Measurements from ENCODE around the gene DNMBP. TPM values are rescaled to one million over a fixed set of nuclear protein-coding genes. Genes with fewer than 3 reads are reported as not detected.
A peak's percentile ranks its signal among the peaks of the same experiment; 100 is the strongest.

The DNMBP gene
- total and polyA plus RNA-seq, 2 of the 8 experiments (the other 6 are each of a cell fraction or from before 2014, with no cell fraction given) = 19.1 to 26.4 TPM

- no peaks in the 10 kb centered on the region for H3K36me3 ChIP-seq (ENCODE audit: control insufficient read depth in 2 of 4, insufficient read depth in 4 of 4, low read length in 3 of 4)
- H3K4me3 ChIP-seq (ENCODE audit: extremely low read depth in 1 of 4, insufficient read depth in 2 of 4, low read depth in 3 of 4, low read length in 4 of 4) = no peak overlapping the region
- H3K4ac ChIP-seq (replicated peaks; ENCODE audit: insufficient read length, low read depth, low read length) = no peak overlapping the region
- no peak overlapping the region for H4K91ac ChIP-seq (replicated peaks; ENCODE audit: insufficient read length, low read length)
- 83% methylated on average over 5 of the region's 5 CpGs; no CpG with 5 or more reads in 1 of the 2 experiments for WGBS, 2 experiments (ENCODE audit: extremely low coverage in 1 of 2, insufficient coverage in 1 of 2, insufficient read length in 1 of 2, insufficient replicate concordance in 2 of 2, low coverage in 1 of 2, low lambda C conversion rate in 2 of 2, missing lambda C conversion rate in 1 of 2)
- no peak overlapping the region for H3K18ac ChIP-seq (ENCODE audit: extremely low read depth, low read length)
- H3K79me2 ChIP-seq (ENCODE audit: control insufficient read depth in 1 of 2, insufficient read depth in 2 of 2, low read length in 2 of 2) = no peaks in the 10 kb centered on the region
- no peaks in the 10 kb centered on the region for H3K23me2 ChIP-seq (ENCODE audit: low read depth, low read length)
- no peak overlapping the region for H2BK20ac ChIP-seq (ENCODE audit: low read length)
- H3K56ac ChIP-seq (replicated peaks; ENCODE audit: insufficient read length, low read depth, low read length) = no peak overlapping the region
- ChIA-PET CTCF (ENCODE audit: partially characterized antibody) (interaction anchor here (1.1 to 1.7 kb wide), 2 partner anchors 26 to 30 kb away, joined by 3 read pairs; no protein-coding TSS in a partner anchor), POLR2A (ENCODE audit: partially characterized antibody) (interaction anchor here (0.8 kb wide), 1 partner anchor 92 kb away, joined by 3 read pairs; no protein-coding TSS in a partner anchor)
- H2BK120ac ChIP-seq (replicated peaks; ENCODE audit: low read depth, low read length) = no peak overlapping the region
- H2BK15ac ChIP-seq (ENCODE audit: low read length) = no peak overlapping the region
- H4K20me1 ChIP-seq (replicated peaks in 1 of 2; ENCODE audit: control insufficient read depth in 1 of 2, insufficient read depth in 2 of 2, low read length in 2 of 2) = no peaks in the 10 kb centered on the region
- no peak overlapping the region for H4K5ac ChIP-seq (ENCODE audit: insufficient read length, low read depth, low read length)
- no peak overlapping the region for H3K27ac ChIP-seq (ENCODE audit: low read depth, low read length)
- no peak overlapping the region for H2AFZ ChIP-seq (ENCODE audit: low read length)
- no peak overlapping the region for H3K9ac ChIP-seq (replicated peaks in 1 of 4; ENCODE audit: extremely low read depth in 1 of 4, low read depth in 3 of 4, low read length in 3 of 4)
- no peak for FAIRE-seq
- peaks cover 0 to 10% (median 1%) of the 10 kb centered on the region in 4 experiments; a peak in 2 of 7 replicates for H3K4me1 ChIP-seq (replicated peaks in 1 of 4; ENCODE audit: control insufficient read depth in 3 of 4, insufficient read depth in 4 of 4, low read length in 3 of 4)
- H2BK12ac ChIP-seq (ENCODE audit: low read depth, low read length) = no peak overlapping the region
- 0 out of 2 replicates have a peak overlapping the region, but pooled peaks have one; percentile 58 for H2AK5ac ChIP-seq (ENCODE audit: low read depth, low read length)
- no peaks in the 10 kb centered on the region for H3K9me3 ChIP-seq (ENCODE audit: insufficient read depth in 2 of 2, low read depth in 1 of 2, low read length in 1 of 2)
- no peak overlapping the region for H3K23ac ChIP-seq (ENCODE audit: insufficient read length)
- no peaks in the 10 kb centered on the region for H3K27me3 ChIP-seq (replicated peaks in 1 of 4; ENCODE audit: control insufficient read depth in 3 of 4, extremely low read depth in 1 of 4, insufficient read depth in 3 of 4, low read length in 3 of 4)
- H3K79me1 ChIP-seq (ENCODE audit: low read depth, low read length) = peaks cover 2% of the 10 kb centered on the region; the same call in 1 of the 2 replicates
- DNase-seq (ENCODE audit: low read depth in 1 of 2, low spot score in 2 of 2) = no peak
- no peak overlapping the region for H3K14ac ChIP-seq (ENCODE audit: insufficient read length)
- TF ChIP-seq SUZ12 (IDR thresholded peaks at IDR 0.05; ENCODE audit: low read length) (no peak), TCF12 (IDR thresholded peaks at IDR 0.05; ENCODE audit: low read depth, low read length) (no peak), MAFK (IDR thresholded peaks at IDR 0.05; ENCODE audit: low read depth, low read length) (no peak), EP300 (IDR thresholded peaks at IDR 0.05; ENCODE audit: borderline replicate concordance in 1 of 2, low read depth in 2 of 2, low read length in 2 of 2) (no peak)
- no peak overlapping the region for H4K8ac ChIP-seq (ENCODE audit: extremely low read depth, insufficient read depth, low read length)
- no peak overlapping the region for H3K4me2 ChIP-seq (ENCODE audit: insufficient read depth in 1 of 2, low read depth in 2 of 2, low read length in 2 of 2)
- H2BK5ac ChIP-seq (ENCODE audit: low read depth, low read length) = no peak overlapping the region
Measured at GRCh38 chr10:99977916-99978315, 31.8 kb downstream of the DNMBP start.

Measured in H1 (cell line).